SK-N-SH treated with all-trans-retinoic acid at 6 μM for 48 hours (cell line): ENCODE data around the gene ARHGAP44.

Experiments
- ATAC-seq: fragments of 200-7000 bp; cut with Tn5 transposase; 3 replicates; pipeline ENCODE4 v1.9.1; 2020; ENCODE audit warnings: mild to moderate bottlenecking, moderate library complexity
- ARNTL ChIP-seq: fragments of 450-650 bp; formaldehyde crosslinking; IDR thresholded peaks from 2 replicates; pipeline ENCODE4 v1.5.0; 2020; ENCODE audit warnings: low read depth, mild to moderate bottlenecking, moderate library complexity, borderline replicate concordance
- CSDC2 ChIP-seq: fragments of 250-450 bp; sonication (Bioruptor Pico); IDR thresholded peaks from 2 replicates; pipeline ENCODE4 v1.5.0; 2020; ENCODE audit warnings: mild to moderate bottlenecking, moderate library complexity
- ESRRG ChIP-seq: fragments of 250-450 bp; sonication (Bioruptor Pico); IDR thresholded peaks from 2 replicates; pipeline ENCODE4 v1.6.1; 2021; ENCODE audit warnings: mild to moderate bottlenecking
- GLIS3 ChIP-seq: fragments of 250-450 bp; sonication (Bioruptor Pico); IDR thresholded peaks from 2 replicates; pipeline ENCODE4 v1.5.0; 2020; ENCODE audit warnings: mild to moderate bottlenecking, moderate library complexity
- ISL1 ChIP-seq: fragments of 250-450 bp; sonication (Bioruptor Pico); IDR thresholded peaks from 2 replicates; pipeline ENCODE4 v2.1.2; 2022; ENCODE audit warnings: mild to moderate bottlenecking, moderate library complexity
- OSR1 ChIP-seq: fragments of 250-450 bp; sonication (Bioruptor Pico); IDR thresholded peaks from 2 replicates; pipeline ENCODE4 v1.8.0; 2022; ENCODE audit warnings: moderate library complexity, mild to moderate bottlenecking, inconsistent platforms
- PPARA ChIP-seq: fragments of 250-450 bp; sonication (Bioruptor Pico); IDR thresholded peaks from 2 replicates; pipeline ENCODE4 v1.5.0; 2020; ENCODE audit warnings: mild to moderate bottlenecking, borderline replicate concordance
- RARB ChIP-seq: fragments of 250-450 bp; sonication (Bioruptor Pico); IDR thresholded peaks from 2 replicates; pipeline ENCODE4 v1.8.0; 2021; ENCODE audit warnings: mild to moderate bottlenecking, moderate library complexity
- SNAI2 ChIP-seq: fragments of 250-450 bp; sonication (Bioruptor Pico); IDR thresholded peaks from 2 replicates; pipeline ENCODE4 v1.5.0; 2020; ENCODE audit warnings: mild to moderate bottlenecking, moderate library complexity
- ZC3H10 ChIP-seq: fragments of 250-450 bp; sonication (Bioruptor Pico); IDR thresholded peaks from 2 replicates; pipeline ENCODE4 v1.5.1; 2021; ENCODE audit warnings: mild to moderate bottlenecking, moderate library complexity
- ZFP30 ChIP-seq: fragments of 450-650 bp; formaldehyde crosslinking; IDR thresholded peaks from 2 replicates; pipeline ENCODE4 v1.5.0; 2022; ENCODE audit warnings: mild to moderate bottlenecking, moderate library complexity
- ZNF565 ChIP-seq: fragments of 450-650 bp; formaldehyde crosslinking; conservative IDR thresholded peaks from 2 replicates; pipeline ENCODE4 v1.5.0; 2020; ENCODE audit warnings: low read depth, mild to moderate bottlenecking, moderate library complexity
- ZNF70 ChIP-seq: fragments of 450-650 bp; formaldehyde crosslinking; IDR thresholded peaks from 2 replicates; pipeline ENCODE4 v1.5.0; 2020; ENCODE audit warnings: mild to moderate bottlenecking, moderate library complexity
- TF ChIP-seq, protein P1 (sequence below): fragments of 250-450 bp; sonication (Bioruptor Pico); IDR thresholded peaks from 2 replicates; pipeline ENCODE4 v1.5.1; 2020; ENCODE audit warnings: low read depth, mild to moderate bottlenecking, moderate library complexity
- TF ChIP-seq, protein P2 (sequence below): fragments of 250-450 bp; sonication (Bioruptor Pico); IDR thresholded peaks from 2 replicates; pipeline ENCODE4 v1.5.0; 2020; ENCODE audit warnings: mild to moderate bottlenecking, moderate library complexity
- TF ChIP-seq, protein P3 (sequence below): fragments of 250-450 bp; sonication (Bioruptor Pico); IDR thresholded peaks from 2 replicates; pipeline ENCODE4 v1.8.0; 2021; ENCODE audit warnings: low read depth, mild to moderate bottlenecking, moderate library complexity, borderline replicate concordance
- TF ChIP-seq, protein P4 (sequence below): fragments of 250-450 bp; sonication (Bioruptor Pico); IDR thresholded peaks from 2 replicates; pipeline ENCODE4 v1.5.1; 2021; ENCODE audit warnings: mild to moderate bottlenecking, moderate library complexity

Gene ARHGAP44

DNA sequence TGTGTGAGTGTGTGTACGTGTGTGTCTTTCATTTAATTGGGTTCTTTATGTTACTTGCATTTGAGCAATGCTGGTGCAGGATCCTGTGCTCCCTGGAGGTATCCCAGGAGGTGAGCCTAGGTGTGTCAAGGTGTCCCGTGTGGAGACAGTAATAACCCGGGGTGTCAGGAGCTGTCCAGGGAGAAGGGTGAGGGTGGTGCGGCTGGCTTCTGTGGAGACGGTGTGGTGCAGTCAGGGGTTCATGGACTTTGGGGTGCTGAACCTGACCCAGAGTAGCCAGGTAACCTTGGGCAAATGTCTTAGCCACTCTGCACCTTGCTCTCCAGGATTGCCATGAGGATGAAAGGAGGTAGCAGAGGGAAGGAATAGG lies 235.9 kb downstream of the ARHGAP44 start:
- no peak for ATAC-seq
- TF ChIP-seq ZFP30 (CRISPR knock-in tag), result no peak

DNA sequence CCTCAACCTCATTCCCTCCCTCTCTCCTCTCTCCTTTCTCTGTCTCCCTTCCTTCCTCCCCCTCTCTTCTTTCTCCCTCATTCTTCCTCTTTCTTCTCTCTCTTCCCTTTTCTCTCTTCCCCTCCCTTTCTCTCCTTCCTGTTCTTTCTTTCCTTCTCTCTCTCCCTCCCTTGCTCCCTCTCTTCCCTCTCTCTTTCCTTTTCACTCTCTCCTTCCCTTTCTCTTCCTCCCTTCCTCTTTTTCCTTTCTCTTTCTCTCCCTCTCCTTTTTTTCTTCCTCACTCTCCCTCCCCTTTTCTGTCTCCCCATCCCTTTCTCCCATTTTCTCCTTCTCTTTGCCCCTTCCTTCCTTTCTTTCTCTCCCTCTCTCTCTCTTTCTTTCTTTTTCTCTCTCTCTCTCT lies 236.4 kb downstream of the ARHGAP44 start:
- ATAC-seq, result no peak
- no peak for TF ChIP-seq SNAI2 (CRISPR knock-in tag)
- no peak for TF ChIP-seq PPARA (CRISPR knock-in tag)
- TF ChIP-seq, protein P1, sequence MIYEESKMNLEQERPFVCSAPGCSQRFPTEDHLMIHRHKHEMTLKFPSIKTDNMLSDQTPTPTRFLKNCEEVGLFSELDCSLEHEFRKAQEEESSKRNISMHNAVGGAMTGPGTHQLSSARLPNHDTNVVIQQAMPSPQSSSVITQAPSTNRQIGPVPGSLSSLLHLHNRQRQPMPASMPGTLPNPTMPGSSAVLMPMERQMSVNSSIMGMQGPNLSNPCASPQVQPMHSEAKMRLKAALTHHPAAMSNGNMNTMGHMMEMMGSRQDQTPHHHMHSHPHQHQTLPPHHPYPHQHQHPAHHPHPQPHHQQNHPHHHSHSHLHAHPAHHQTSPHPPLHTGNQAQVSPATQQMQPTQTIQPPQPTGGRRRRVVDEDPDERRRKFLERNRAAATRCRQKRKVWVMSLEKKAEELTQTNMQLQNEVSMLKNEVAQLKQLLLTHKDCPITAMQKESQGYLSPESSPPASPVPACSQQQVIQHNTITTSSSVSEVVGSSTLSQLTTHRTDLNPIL (CRISPR knock-in tag), result no peak
- TF ChIP-seq OSR1 (CRISPR knock-in tag), result no peak
- TF ChIP-seq, protein P2, sequence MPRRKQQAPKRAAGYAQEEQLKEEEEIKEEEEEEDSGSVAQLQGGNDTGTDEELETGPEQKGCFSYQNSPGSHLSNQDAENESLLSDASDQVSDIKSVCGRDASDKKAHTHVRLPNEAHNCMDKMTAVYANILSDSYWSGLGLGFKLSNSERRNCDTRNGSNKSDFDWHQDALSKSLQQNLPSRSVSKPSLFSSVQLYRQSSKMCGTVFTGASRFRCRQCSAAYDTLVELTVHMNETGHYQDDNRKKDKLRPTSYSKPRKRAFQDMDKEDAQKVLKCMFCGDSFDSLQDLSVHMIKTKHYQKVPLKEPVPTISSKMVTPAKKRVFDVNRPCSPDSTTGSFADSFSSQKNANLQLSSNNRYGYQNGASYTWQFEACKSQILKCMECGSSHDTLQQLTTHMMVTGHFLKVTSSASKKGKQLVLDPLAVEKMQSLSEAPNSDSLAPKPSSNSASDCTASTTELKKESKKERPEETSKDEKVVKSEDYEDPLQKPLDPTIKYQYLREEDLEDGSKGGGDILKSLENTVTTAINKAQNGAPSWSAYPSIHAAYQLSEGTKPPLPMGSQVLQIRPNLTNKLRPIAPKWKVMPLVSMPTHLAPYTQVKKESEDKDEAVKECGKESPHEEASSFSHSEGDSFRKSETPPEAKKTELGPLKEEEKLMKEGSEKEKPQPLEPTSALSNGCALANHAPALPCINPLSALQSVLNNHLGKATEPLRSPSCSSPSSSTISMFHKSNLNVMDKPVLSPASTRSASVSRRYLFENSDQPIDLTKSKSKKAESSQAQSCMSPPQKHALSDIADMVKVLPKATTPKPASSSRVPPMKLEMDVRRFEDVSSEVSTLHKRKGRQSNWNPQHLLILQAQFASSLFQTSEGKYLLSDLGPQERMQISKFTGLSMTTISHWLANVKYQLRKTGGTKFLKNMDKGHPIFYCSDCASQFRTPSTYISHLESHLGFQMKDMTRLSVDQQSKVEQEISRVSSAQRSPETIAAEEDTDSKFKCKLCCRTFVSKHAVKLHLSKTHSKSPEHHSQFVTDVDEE (CRISPR knock-in tag), result no peak
- TF ChIP-seq GLIS3 (CRISPR knock-in tag), result no peak

DNA sequence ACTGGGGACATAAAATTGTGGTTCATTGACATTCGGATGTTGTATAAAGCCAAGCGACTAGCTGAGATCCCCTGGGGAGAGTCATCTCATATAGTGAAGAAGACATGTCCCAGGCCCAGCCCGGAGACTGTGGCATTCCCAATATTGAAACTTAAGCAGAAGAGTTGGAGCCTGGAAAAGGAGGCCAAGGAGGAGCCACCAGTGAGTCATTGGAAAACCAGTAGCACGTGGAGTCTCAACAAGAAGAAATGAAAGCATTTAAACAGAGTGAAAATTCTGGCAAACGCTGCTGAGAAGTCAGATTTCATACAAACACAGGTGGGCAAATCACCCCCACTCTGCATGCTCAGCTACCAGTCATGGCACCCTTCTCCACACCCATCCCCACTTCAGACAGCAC lies 237.9 kb downstream of the ARHGAP44 start:
- no peak for ATAC-seq

More for the DNA sequence above, 237.9 kb downstream of the ARHGAP44 start:
- TF ChIP-seq ZNF565 (CRISPR knock-in tag), result no peak
- TF ChIP-seq, protein P3, sequence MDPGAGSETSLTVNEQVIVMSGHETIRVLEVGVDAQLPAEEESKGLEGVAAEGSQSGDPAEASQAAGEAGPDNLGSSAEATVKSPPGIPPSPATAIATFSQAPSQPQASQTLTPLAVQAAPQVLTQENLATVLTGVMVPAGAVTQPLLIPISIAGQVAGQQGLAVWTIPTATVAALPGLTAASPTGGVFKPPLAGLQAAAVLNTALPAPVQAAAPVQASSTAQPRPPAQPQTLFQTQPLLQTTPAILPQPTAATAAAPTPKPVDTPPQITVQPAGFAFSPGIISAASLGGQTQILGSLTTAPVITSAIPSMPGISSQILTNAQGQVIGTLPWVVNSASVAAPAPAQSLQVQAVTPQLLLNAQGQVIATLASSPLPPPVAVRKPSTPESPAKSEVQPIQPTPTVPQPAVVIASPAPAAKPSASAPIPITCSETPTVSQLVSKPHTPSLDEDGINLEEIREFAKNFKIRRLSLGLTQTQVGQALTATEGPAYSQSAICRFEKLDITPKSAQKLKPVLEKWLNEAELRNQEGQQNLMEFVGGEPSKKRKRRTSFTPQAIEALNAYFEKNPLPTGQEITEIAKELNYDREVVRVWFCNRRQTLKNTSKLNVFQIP (CRISPR knock-in tag), result no peak
- TF ChIP-seq, protein P4, sequence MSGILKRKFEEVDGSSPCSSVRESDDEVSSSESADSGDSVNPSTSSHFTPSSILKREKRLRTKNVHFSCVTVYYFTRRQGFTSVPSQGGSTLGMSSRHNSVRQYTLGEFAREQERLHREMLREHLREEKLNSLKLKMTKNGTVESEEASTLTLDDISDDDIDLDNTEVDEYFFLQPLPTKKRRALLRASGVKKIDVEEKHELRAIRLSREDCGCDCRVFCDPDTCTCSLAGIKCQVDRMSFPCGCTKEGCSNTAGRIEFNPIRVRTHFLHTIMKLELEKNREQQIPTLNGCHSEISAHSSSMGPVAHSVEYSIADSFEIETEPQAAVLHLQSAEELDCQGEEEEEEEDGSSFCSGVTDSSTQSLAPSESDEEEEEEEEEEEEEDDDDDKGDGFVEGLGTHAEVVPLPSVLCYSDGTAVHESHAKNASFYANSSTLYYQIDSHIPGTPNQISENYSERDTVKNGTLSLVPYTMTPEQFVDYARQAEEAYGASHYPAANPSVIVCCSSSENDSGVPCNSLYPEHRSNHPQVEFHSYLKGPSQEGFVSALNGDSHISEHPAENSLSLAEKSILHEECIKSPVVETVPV (CRISPR knock-in tag), result no peak
- TF ChIP-seq, protein P2 (CRISPR knock-in tag), result no peak
- TF ChIP-seq ZNF70 (CRISPR knock-in tag), result no peak
- TF ChIP-seq GLIS3 (CRISPR knock-in tag), result no peak
- TF ChIP-seq RARB, result no peak
- TF ChIP-seq CSDC2 (CRISPR knock-in tag), result no peak
- TF ChIP-seq PPARA (CRISPR knock-in tag), result no peak
- no peak for TF ChIP-seq ESRRG (CRISPR knock-in tag)
- no peak for TF ChIP-seq ISL1
- TF ChIP-seq ARNTL (CRISPR knock-in tag), result no peak
- TF ChIP-seq, protein P1 (CRISPR knock-in tag), result no peak
- TF ChIP-seq ZC3H10 (CRISPR knock-in tag), result no peak
- TF ChIP-seq, all 23 proteins: peak for 0
